HG03432 (cell line): Measurements from ENCODE around the gene BLOC1S5.
A peak's percentile ranks its signal among the peaks of the same experiment; 100 is the strongest.

Source experiments
- ATAC-seq: cut with Tn5 transposase; IDR thresholded peaks from one replicate; pipeline ENCODE4 v1.9.1; 2021; ENCODE audit warnings: mild to moderate bottlenecking, moderate library complexity; ENCODE audit not compliant: unreplicated experiment

Gene BLOC1S5

GRCh38 chr6:8063761-8064637 lies at the start of gene BLOC1S5:
TSS of gene BLOC1S5 (minus strand) at chr6:8064389. CDS start at chr6:8064376, 13 bp downstream.
- peak; percentile 88 for ATAC-seq

GRCh38 chr6:8113131-8113654 lies 49.0 kb upstream of the BLOC1S5 start:
- no peak for ATAC-seq

- no peak for ATAC-seq
Measured at GRCh38 chr6:8110725-8111124, 46.5 kb upstream of the BLOC1S5 start.

GRCh38 chr6:8110117-8110721 lies 46.0 kb upstream of the BLOC1S5 start:
- peak; percentile 87 for ATAC-seq

- ATAC-seq, result no peak
Measured at GRCh38 chr6:8108759-8109539, 44.8 kb upstream of the BLOC1S5 start.

GRCh38 chr6:8108031-8108660 lies 44.0 kb upstream of the BLOC1S5 start:
- ATAC-seq, result no peak

- no peak for ATAC-seq
Measured at GRCh38 chr6:8105791-8106190, 41.6 kb upstream of the BLOC1S5 start.

- no peak for ATAC-seq
Measured at GRCh38 chr6:8103726-8104125, 39.5 kb upstream of the BLOC1S5 start.

GRCh38 chr6:8102122-8102958 lies 38.2 kb upstream of the BLOC1S5 start, which contains the start of gene EEF1E1:
TSS of gene EEF1E1 (minus strand) at chr6:8102548. CDS start at chr6:8102521, 27 bp downstream.
- ATAC-seq, result peak; percentile 99

GRCh38 chr6:8100159-8100854 lies 36.1 kb upstream of the BLOC1S5 start:
- no peak for ATAC-seq

- no peak for ATAC-seq
Measured at GRCh38 chr6:8090650-8091049, 26.5 kb upstream of the BLOC1S5 start.

- no peak for ATAC-seq
Measured at GRCh38 chr6:8088886-8089285, 24.7 kb upstream of the BLOC1S5 start.

GRCh38 chr6:8087870-8088754 lies 23.9 kb upstream of the BLOC1S5 start:
- no peak for ATAC-seq

- ATAC-seq, result no peak
Measured at GRCh38 chr6:8086755-8087306, 22.6 kb upstream of the BLOC1S5 start.

GRCh38 chr6:8085053-8085511 lies 20.9 kb upstream of the BLOC1S5 start:
- no peak for ATAC-seq

- ATAC-seq, result no peak
Measured at GRCh38 chr6:8084586-8084985, 20.4 kb upstream of the BLOC1S5 start.

- no peak for ATAC-seq
Measured at GRCh38 chr6:8082954-8083858, 19.0 kb upstream of the BLOC1S5 start.
